Measurements from ENCODE around the gene TCEA2.

GRCh38 chr20:64058536-64058935 lies 4.5 kb upstream of the TCEA2 start:
- TF ChIP-seq EZH2 (IDR thresholded peaks at IDR 0.05) (no peak), POLR2AphosphoS5 (IDR thresholded peaks at IDR 0.05; ENCODE audit: borderline replicate concordance, low read depth, low read length) (no peak)

All from SK-N-MC (cell line).